Parathyroid adenoma (tissue), 2 donors: Measurements from ENCODE around the gene THSD4.

ENCODE experiments used
- H2AFZ ChIP-seq: fragments of 300-600 bp; sonication (generic); one replicate; pipeline ENCODE4 v1.7.0; 2017; ENCODE audit warnings: antibody characterized with exemption, mild to moderate bottlenecking
- H3K27ac ChIP-seq: fragments of 300-600 bp; sonication (generic); one replicate; pipeline ENCODE4 v1.7.0; 2017
- H3K27me3 ChIP-seq: fragments of 300-600 bp; sonication (generic); one replicate; pipeline ENCODE4 v1.7.0; 2017; ENCODE audit warnings: low read length; ENCODE audit not compliant: control insufficient read depth, insufficient read depth
- H3K36me3 ChIP-seq: fragments of 300-600 bp; sonication (generic); one replicate; pipeline ENCODE4 v1.7.0; 2017; ENCODE audit warnings: low read length; ENCODE audit not compliant: control insufficient read depth, insufficient read depth
- H3K4me1 ChIP-seq: fragments of 300-600 bp; sonication (generic); one replicate; pipeline ENCODE4 v1.7.0; 2017; ENCODE audit warnings: control low read depth
- H3K4me2 ChIP-seq: fragments of 300-600 bp; sonication (generic); one replicate; pipeline ENCODE4 v1.7.0; 2017; ENCODE audit warnings: low read length
- H3K4me3 ChIP-seq: fragments of 300-600 bp; sonication (generic); one replicate; pipeline ENCODE4 v1.7.0; 2017; ENCODE audit warnings: low read depth, low read length
- H3K79me2 ChIP-seq: fragments of 300-600 bp; sonication (generic); one replicate; pipeline ENCODE4 v1.7.0; 2017; ENCODE audit warnings: control low read depth
- H3K9ac ChIP-seq: fragments of 300-600 bp; sonication (generic); one replicate; pipeline ENCODE4 v1.7.0; 2017; ENCODE audit warnings: mild to moderate bottlenecking
- H3K9me3 ChIP-seq: fragments of 300-600 bp; sonication (generic); one replicate; pipeline ENCODE4 v1.7.0; 2017; ENCODE audit warnings: low read length; ENCODE audit not compliant: control insufficient read depth
- TF ChIP-seq, protein P1 (sequence below): fragments of 300-600 bp; sonication (generic); IDR thresholded peaks from one replicate; pipeline ENCODE4 v1.7.0; 2017; ENCODE audit warnings: antibody characterized with exemption, mild to moderate bottlenecking
- donor health status: primary hyperparathyroidism.

The THSD4 gene

DNA sequence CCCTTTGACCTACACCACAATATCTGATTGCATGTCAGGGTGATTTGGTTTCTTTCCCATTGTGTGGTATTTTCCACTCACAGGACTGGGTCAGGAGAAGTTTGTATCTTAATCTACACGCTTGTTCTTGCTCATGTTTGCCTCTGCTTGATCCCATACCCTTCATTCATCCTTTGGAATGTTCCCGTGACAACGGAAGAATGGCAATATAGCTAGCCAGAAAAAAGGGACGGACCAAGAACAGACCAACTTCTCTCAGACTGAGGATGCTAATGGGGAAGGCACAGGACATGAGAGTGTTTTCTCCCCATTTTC lies 7.8 kb upstream of the THSD4 start:
- H3K9me3 ChIP-seq, result no peaks in the 10 kb centered on the region
- no peak overlapping the region for H3K27ac ChIP-seq
- H3K79me2 ChIP-seq, result no peaks in the 10 kb centered on the region
- H3K9ac ChIP-seq, result no peak overlapping the region
- TF ChIP-seq, protein P1, sequence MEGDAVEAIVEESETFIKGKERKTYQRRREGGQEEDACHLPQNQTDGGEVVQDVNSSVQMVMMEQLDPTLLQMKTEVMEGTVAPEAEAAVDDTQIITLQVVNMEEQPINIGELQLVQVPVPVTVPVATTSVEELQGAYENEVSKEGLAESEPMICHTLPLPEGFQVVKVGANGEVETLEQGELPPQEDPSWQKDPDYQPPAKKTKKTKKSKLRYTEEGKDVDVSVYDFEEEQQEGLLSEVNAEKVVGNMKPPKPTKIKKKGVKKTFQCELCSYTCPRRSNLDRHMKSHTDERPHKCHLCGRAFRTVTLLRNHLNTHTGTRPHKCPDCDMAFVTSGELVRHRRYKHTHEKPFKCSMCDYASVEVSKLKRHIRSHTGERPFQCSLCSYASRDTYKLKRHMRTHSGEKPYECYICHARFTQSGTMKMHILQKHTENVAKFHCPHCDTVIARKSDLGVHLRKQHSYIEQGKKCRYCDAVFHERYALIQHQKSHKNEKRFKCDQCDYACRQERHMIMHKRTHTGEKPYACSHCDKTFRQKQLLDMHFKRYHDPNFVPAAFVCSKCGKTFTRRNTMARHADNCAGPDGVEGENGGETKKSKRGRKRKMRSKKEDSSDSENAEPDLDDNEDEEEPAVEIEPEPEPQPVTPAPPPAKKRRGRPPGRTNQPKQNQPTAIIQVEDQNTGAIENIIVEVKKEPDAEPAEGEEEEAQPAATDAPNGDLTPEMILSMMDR, result no peak
- no peak overlapping the region for H3K4me2 ChIP-seq
- H3K4me3 ChIP-seq, result no peak overlapping the region
- H3K36me3 ChIP-seq, result no peaks in the 10 kb centered on the region
- H3K4me1 ChIP-seq, result no peaks in the 10 kb centered on the region
- H2AFZ ChIP-seq, result no peak overlapping the region
- no peaks in the 10 kb centered on the region for H3K27me3 ChIP-seq

DNA sequence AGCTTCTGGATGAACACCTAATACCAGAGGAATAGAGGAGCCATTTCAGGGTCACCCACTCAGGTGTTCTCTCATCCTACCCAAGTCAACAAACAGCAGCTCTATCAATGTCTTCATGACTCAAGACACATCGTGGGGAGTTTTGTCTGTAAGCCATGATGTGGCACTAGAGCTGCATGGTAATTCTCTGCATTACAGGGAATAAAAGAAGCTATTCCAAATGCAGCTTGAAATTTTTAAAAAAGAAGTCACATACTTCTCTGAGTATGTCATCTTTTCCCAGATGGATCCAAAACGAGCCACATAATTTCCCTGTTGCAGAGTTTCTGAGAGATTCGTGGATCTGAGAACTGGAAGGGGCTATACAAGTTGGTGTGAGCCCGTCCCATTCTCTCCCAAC lies 6.1 kb upstream of the THSD4 start:
- Histone ChIP-seq H3K79me2 (no peaks in the 10 kb centered on the region), H3K4me1 (no peaks in the 10 kb centered on the region), H3K27me3 (no peaks in the 10 kb centered on the region), H2AFZ (no peak overlapping the region), H3K27ac (no peak overlapping the region), H3K9me3 (no peaks in the 10 kb centered on the region), H3K4me2 (no peak overlapping the region), H3K9ac (no peak overlapping the region), H3K36me3 (no peaks in the 10 kb centered on the region), H3K4me3 (no peak overlapping the region)
- TF ChIP-seq, protein P1, result no peak

DNA sequence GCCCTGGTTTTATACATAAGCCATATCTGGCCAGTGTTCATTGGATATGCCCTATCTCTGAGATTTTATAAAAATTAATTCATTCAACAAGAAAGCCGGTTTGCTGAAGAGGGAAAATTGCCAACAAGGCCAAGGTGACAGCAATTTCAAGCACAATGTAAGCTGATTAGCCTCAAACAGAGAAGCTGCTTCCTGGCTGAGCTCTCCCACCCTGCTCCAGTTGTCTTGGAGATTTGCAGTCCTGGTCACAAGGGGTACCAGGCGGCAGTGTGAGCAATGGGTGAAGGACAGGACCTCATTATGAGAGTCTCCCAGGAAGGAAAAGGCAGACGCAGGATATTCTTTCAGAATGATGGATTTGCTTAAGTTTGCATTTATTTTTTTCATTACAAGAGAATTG lies 5.4 kb upstream of the THSD4 start:
- TF ChIP-seq, protein P1, result no peak
- no peaks in the 10 kb centered on the region for H3K36me3 ChIP-seq
- H3K4me1 ChIP-seq, result no peaks in the 10 kb centered on the region
- H3K79me2 ChIP-seq, result no peaks in the 10 kb centered on the region
- H2AFZ ChIP-seq, result no peak overlapping the region
- H3K27me3 ChIP-seq, result no peaks in the 10 kb centered on the region
- no peak overlapping the region for H3K27ac ChIP-seq
- no peak overlapping the region for H3K4me2 ChIP-seq
- H3K4me3 ChIP-seq, result no peak overlapping the region
- no peak overlapping the region for H3K9ac ChIP-seq
- no peaks in the 10 kb centered on the region for H3K9me3 ChIP-seq

DNA sequence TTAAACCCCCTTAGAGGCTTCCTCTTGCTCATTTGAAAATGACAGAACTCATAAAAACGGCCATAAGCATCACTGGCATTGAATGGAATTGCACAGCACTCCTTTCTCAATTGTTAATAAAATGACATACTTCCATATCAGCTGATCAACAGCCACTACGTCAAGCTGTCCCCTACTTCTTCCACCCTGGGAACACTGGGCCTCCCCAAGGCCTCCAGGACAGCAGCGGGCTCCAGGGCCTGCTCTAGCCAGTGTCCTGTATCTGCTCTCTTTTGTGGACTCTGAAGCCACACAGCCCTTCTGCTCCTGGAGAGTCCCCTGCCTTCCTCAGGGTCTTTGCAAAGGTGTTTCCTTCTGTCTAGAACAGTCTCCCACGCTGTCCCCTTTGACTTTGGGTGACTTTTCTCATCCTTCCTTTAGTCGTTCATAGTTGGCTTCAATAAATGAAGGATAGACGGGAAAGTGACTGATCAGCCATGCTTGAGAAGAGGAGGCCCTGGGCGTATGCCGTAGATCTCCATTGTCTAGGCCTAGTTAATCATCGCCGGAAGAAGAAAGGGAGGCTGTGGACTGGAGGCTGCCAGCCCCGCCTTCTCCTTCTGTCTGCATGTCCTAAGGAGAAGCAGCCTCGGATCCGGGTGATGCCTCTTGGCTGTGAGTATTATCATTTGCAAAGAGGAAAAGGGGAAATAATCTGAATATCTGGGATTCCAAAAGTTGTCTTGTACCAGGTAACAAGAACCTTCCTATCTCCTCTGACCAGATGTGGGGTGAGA lies 4.7 kb upstream of the THSD4 start:
- Histone ChIP-seq H3K4me2 (no peak overlapping the region), H3K9me3 (no peaks in the 10 kb centered on the region), H3K4me1 (no peaks in the 10 kb centered on the region), H3K9ac (no peak overlapping the region), H3K27ac (no peak overlapping the region), H3K27me3 (no peaks in the 10 kb centered on the region), H3K79me2 (no peaks in the 10 kb centered on the region), H2AFZ (no peak overlapping the region), H3K36me3 (no peaks in the 10 kb centered on the region), H3K4me3 (no peak overlapping the region)
- TF ChIP-seq, protein P1, result no peak

DNA sequence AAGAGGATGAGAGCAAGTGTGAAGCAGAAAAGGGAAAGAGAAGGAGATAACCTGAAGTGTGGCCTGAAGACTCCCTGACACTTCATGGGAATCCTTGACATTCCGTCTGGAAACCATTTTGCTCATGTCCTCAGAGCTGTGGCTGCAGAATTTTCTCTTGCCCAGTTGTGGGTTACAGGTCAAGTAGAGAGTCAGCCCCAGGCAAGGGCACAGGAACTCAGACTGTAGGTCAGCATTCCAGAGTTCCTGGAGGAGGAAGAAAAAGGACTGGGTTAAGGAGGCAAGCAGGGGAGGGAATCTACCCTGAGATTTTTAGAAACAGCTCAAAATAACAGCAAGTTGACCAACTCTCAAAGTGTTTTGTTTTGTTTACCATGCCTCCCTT lies 4.1 kb upstream of the THSD4 start:
- Histone ChIP-seq H3K4me3 (no peak overlapping the region), H3K9ac (no peak overlapping the region)
- TF ChIP-seq, protein P1, result no peak

More for the DNA sequence above, 4.1 kb upstream of the THSD4 start:
- H3K36me3 ChIP-seq, result no peaks in the 10 kb centered on the region
- H3K27me3 ChIP-seq, result no peaks in the 10 kb centered on the region
- H3K79me2 ChIP-seq, result no peaks in the 10 kb centered on the region
- H2AFZ ChIP-seq, result no peak overlapping the region
- no peaks in the 10 kb centered on the region for H3K4me1 ChIP-seq
- no peak overlapping the region for H3K4me2 ChIP-seq
- no peak overlapping the region for H3K27ac ChIP-seq
- H3K9me3 ChIP-seq, result no peaks in the 10 kb centered on the region
